HEK293 (cell line): ENCODE data around the gene TCIRG1.
A peak's percentile ranks its signal among the peaks of the same experiment; 100 is the strongest.

Experiments used
- CTCF ChIA-PET: fragments of 350-600 bp; formaldehyde crosslinking; extraction: SDS; loops from one replicate; lab custom pipeline; 2021; ENCODE audit warnings: antibody characterized with exemption; lab: Yijun Ruan, JAX
- POLR2A ChIA-PET: fragments of 300-600 bp; formaldehyde crosslinking; extraction: SDS; loops from one replicate; lab custom pipeline; 2020; ENCODE audit warnings: antibody characterized with exemption, inconsistent platforms; lab: Yijun Ruan, JAX
- H3K27ac ChIP-seq: fragments of 200-500 bp; sonication (Bioruptor generic); 2 replicates; pipeline ENCODE4 v1.5.1; 2014; ENCODE audit warnings: low read depth, low read length, control low read depth, inconsistent platforms; ENCODE audit errors: extremely low read depth
- H3K36me3 ChIP-seq, 2 experiments: fragments of 200-500 bp in 1 of 2; sonication (Bioruptor generic) in 1 of 2; 1 replicate in 1 of 2; 2 replicates in 1 of 2; pipeline ENCODE4 v1.5.1; 2014 to 2017; ENCODE audit warnings: inconsistent platforms in 2 of 2, low read length in 2 of 2; ENCODE audit not compliant: control insufficient read depth in 2 of 2, insufficient read depth in 1 of 2
- H3K4me1 ChIP-seq: fragments of 200-500 bp; sonication (Bioruptor generic); 2 replicates; pipeline ENCODE4 v1.5.1; 2014; ENCODE audit warnings: mild to moderate bottlenecking, low read length, inconsistent platforms; ENCODE audit not compliant: control insufficient read depth, insufficient read depth
- H3K4me3 ChIP-seq: 2 replicates; pipeline ENCODE4 v1.5.1; 2011; ENCODE audit warnings: low read depth, mild to moderate bottlenecking, control low read depth, low read length, moderate library complexity
- H3K9me3 ChIP-seq: fragments of 200-500 bp; sonication (Bioruptor generic); 2 replicates; pipeline ENCODE4 v1.5.1; 2014; ENCODE audit warnings: low read depth, low read length, inconsistent platforms; ENCODE audit not compliant: control insufficient read depth, insufficient read depth
- EGR2 ChIP-seq: fragments of 450-650 bp; formaldehyde crosslinking; IDR thresholded peaks from 2 replicates; pipeline ENCODE4 v1.5.1; 2016; ENCODE audit warnings: low read depth, missing biosample characterization, missing genetic modification characterization
- GLI4 ChIP-seq: fragments of 450-650 bp; formaldehyde crosslinking; IDR thresholded peaks from 2 replicates; pipeline ENCODE4 v1.5.1; 2016; ENCODE audit warnings: missing biosample characterization, missing genetic modification characterization
- GLIS1 ChIP-seq: fragments of 450-650 bp; formaldehyde crosslinking; IDR thresholded peaks from 2 replicates; pipeline ENCODE4 v1.5.1; 2016; ENCODE audit warnings: missing biosample characterization, missing genetic modification characterization
- GLIS2 ChIP-seq: fragments of 450-650 bp; formaldehyde crosslinking; IDR thresholded peaks from 2 replicates; pipeline ENCODE4 v1.5.1; 2016; ENCODE audit warnings: missing biosample characterization, missing genetic modification characterization
- HOXC10 ChIP-seq: sonication (generic); formaldehyde crosslinking; IDR thresholded peaks from 2 replicates; pipeline ENCODE4 v1.8.1; 2023; ENCODE audit warnings: mild to moderate bottlenecking, missing genetic modification reagents
- SALL2 ChIP-seq: fragments of 450-650 bp; formaldehyde crosslinking; IDR thresholded peaks from 2 replicates; pipeline ENCODE4 v1.5.0; 2017; ENCODE audit warnings: missing biosample characterization, mild to moderate bottlenecking, missing genetic modification characterization, borderline replicate concordance
- YY1 ChIP-seq: fragments of 450-650 bp; formaldehyde crosslinking; IDR thresholded peaks from 2 replicates; pipeline ENCODE4 v1.5.1; 2018; ENCODE audit warnings: missing biosample characterization, missing genetic modification characterization
- ZBTB48 ChIP-seq: fragments of 450-650 bp; formaldehyde crosslinking; IDR thresholded peaks from 2 replicates; pipeline ENCODE4 v1.5.1; 2016; ENCODE audit warnings: missing biosample characterization, missing genetic modification characterization
- ZNF114 ChIP-seq: fragments of 450-650 bp; formaldehyde crosslinking; IDR thresholded peaks from 2 replicates; pipeline ENCODE4 v1.5.0; 2017; ENCODE audit warnings: missing biosample characterization, missing genetic modification characterization
- ZNF132 ChIP-seq: fragments of 450-650 bp; formaldehyde crosslinking; IDR thresholded peaks from 2 replicates; pipeline ENCODE4 v1.5.1; 2017; ENCODE audit warnings: missing biosample characterization, missing genetic modification characterization, borderline replicate concordance
- ZNF146 ChIP-seq: fragments of 450-650 bp; formaldehyde crosslinking; IDR thresholded peaks from 2 replicates; pipeline ENCODE4 v1.5.1; 2016; ENCODE audit warnings: missing biosample characterization, missing genetic modification characterization
- ZNF16 ChIP-seq: fragments of 450-650 bp; formaldehyde crosslinking; IDR thresholded peaks from 2 replicates; pipeline ENCODE4 v1.5.1; 2016; ENCODE audit warnings: low read depth, missing biosample characterization, missing genetic modification characterization
- ZNF24 ChIP-seq: fragments of 450-650 bp; formaldehyde crosslinking; IDR thresholded peaks from 2 replicates; pipeline ENCODE4 v1.5.1; 2016; ENCODE audit warnings: missing biosample characterization, missing genetic modification characterization
- ZNF404 ChIP-seq: fragments of 450-650 bp; formaldehyde crosslinking; IDR thresholded peaks from 2 replicates; pipeline ENCODE4 v1.5.1; 2017; ENCODE audit warnings: missing biosample characterization, missing genetic modification characterization
- ZNF433 ChIP-seq: fragments of 450-650 bp; formaldehyde crosslinking; IDR thresholded peaks from 2 replicates; pipeline ENCODE4 v1.5.1; 2016; ENCODE audit warnings: missing biosample characterization, missing genetic modification characterization, low read depth
- ZNF521 ChIP-seq: fragments of 450-650 bp; formaldehyde crosslinking; IDR thresholded peaks from 2 replicates; pipeline ENCODE4 v1.5.1; 2017; ENCODE audit warnings: missing biosample characterization, mild to moderate bottlenecking, missing genetic modification characterization
- ZNF529 ChIP-seq: fragments of 450-650 bp; formaldehyde crosslinking; IDR thresholded peaks from 2 replicates; pipeline ENCODE4 v1.5.1; 2017; ENCODE audit warnings: missing genetic modification characterization, missing biosample characterization; ENCODE audit not compliant: insufficient replicate concordance
- ZNF555 ChIP-seq: fragments of 450-650 bp; formaldehyde crosslinking; conservative IDR thresholded peaks from 2 replicates; pipeline ENCODE4 v1.5.1; 2017; ENCODE audit warnings: missing biosample characterization, mild to moderate bottlenecking, missing genetic modification characterization, inconsistent platforms
- ZNF560 ChIP-seq: fragments of 450-650 bp; formaldehyde crosslinking; IDR thresholded peaks from 2 replicates; pipeline ENCODE4 v1.5.1; 2017; ENCODE audit warnings: missing biosample characterization, missing genetic modification characterization, borderline replicate concordance
- ZNF571 ChIP-seq: fragments of 450-650 bp; formaldehyde crosslinking; IDR thresholded peaks from 2 replicates; pipeline ENCODE4 v1.5.0; 2017; ENCODE audit warnings: missing biosample characterization, missing genetic modification characterization
- ZNF624 ChIP-seq: fragments of 450-650 bp; formaldehyde crosslinking; IDR thresholded peaks from 2 replicates; pipeline ENCODE4 v1.5.1; 2017; ENCODE audit warnings: missing biosample characterization, missing genetic modification characterization
- ZNF677 ChIP-seq: fragments of 450-650 bp; IDR thresholded peaks from 2 replicates; pipeline ENCODE4 v1.5.0; 2018; ENCODE audit warnings: missing biosample characterization, mild to moderate bottlenecking, missing genetic modification characterization, moderate library complexity
- ZNF785 ChIP-seq: fragments of 450-650 bp; formaldehyde crosslinking; IDR thresholded peaks from 2 replicates; pipeline ENCODE4 v1.5.1; 2016; ENCODE audit warnings: missing biosample characterization, missing genetic modification characterization
- ZNF791 ChIP-seq: fragments of 450-650 bp; formaldehyde crosslinking; IDR thresholded peaks from 2 replicates; pipeline ENCODE4 v1.5.1; 2016; ENCODE audit warnings: missing biosample characterization, missing genetic modification characterization
- ZSCAN30 ChIP-seq: fragments of 450-650 bp; IDR thresholded peaks from 2 replicates; pipeline ENCODE4 v1.5.1; 2018; ENCODE audit warnings: missing biosample characterization, mild to moderate bottlenecking, missing genetic modification characterization, moderate library complexity
- TF ChIP-seq, protein P1 (sequence below): fragments of 450-650 bp; formaldehyde crosslinking; IDR thresholded peaks from 2 replicates; pipeline ENCODE4 v1.5.1; 2017; ENCODE audit warnings: missing biosample characterization, missing genetic modification characterization
- TF ChIP-seq, protein P2 (sequence below): fragments of 450-650 bp; formaldehyde crosslinking; IDR thresholded peaks from 2 replicates; pipeline ENCODE4 v1.5.1; 2016; ENCODE audit warnings: missing biosample characterization, missing genetic modification characterization
- TF ChIP-seq, protein P3 (sequence below): fragments of 450-650 bp; formaldehyde crosslinking; IDR thresholded peaks from 2 replicates; pipeline ENCODE4; 2016; ENCODE audit warnings: missing biosample characterization, missing genetic modification characterization
- TF ChIP-seq, protein P4 (sequence below): IDR thresholded peaks from 2 replicates; pipeline ENCODE4 v1.6.1; 2011; ENCODE audit warnings: mild to moderate bottlenecking, low read depth, low read length, borderline replicate concordance

The TCIRG1 gene

DNA sequence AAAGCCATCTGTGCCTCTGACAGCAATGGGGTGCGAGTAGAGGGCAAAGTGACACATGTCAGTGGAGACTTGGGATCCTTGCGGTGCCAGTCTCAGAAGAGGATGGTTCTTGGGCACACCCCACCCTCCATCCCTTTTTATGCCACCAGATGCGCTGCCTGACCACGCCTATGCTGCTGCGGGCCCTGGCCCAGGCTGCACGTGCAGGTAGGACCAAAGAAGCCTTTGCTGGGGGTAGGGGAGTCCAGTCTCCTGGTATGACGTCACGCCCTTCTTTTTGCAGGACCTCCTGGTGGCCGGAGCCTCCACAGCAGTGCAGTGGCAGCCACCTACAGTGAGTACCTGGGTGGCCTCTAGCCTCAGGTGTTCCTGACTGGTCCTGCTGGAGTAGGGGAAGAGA is 6.8 kb upstream of the TCIRG1 start:
- H3K27ac ChIP-seq = no peak overlapping the region
- H3K4me1 ChIP-seq = 0 out of 2 replicates have a peak, but pooled peaks cover 2% of the 10 kb centered on the region
- H3K9me3 ChIP-seq = no peaks in the 10 kb centered on the region
- POLR2A ChIA-PET = no interaction called here
- TF ChIP-seq GLIS1 (tag by site-specific recombination) = peak; percentile 22; the same call in 1 of the 2 replicates
- no peak for TF ChIP-seq YY1 (tag by site-specific recombination)
- no peak overlapping the region for H3K4me3 ChIP-seq
- CTCF ChIA-PET = no interaction called here
- H3K36me3 ChIP-seq = peaks cover 0 to 42% of the 10 kb centered on the region in 2 experiments; a peak in 2 of 3 replicates

DNA sequence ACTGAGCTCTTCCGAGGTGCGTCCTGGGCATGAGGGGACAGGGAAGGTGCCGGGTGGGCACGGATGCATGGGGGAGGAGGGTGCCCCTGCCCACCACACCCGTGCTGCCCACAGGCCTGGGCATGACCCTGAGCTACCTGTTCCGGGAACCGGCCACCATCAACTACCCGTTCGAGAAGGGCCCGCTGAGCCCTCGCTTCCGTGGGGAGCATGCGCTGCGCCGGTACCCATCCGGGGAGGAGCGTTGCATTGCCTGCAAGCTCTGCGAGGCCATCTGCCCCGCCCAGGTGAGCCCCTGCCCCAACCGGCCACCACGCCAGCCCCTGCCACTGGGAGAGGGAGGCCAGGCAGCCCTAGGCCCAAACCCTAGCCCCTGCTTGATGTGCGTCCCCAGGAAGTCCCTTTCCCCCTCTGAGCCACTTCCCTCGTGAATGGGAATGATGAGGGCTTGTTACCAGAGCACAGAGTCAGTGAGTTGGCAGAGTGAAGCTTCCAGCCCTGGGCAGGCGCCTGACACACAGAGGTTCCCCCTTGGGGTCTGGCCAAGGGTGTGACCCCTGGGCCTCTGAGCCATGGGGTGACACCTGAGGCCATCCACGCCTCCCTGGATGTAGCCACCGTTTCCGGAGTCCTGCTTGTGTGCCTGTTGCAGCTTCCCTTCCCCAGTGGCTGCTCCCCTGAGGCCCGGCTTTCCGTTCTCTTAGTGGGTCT is 5.7 kb upstream of the TCIRG1 start:
- H3K36me3 ChIP-seq = peaks cover 0 to 42% of the 10 kb centered on the region in 2 experiments; a peak in 2 of 3 replicates
- no peaks in the 10 kb centered on the region for H3K9me3 ChIP-seq
- ChIA-PET CTCF (no interaction called here), POLR2A (no interaction called here)
- H3K4me1 ChIP-seq = 0 out of 2 replicates have a peak, but pooled peaks cover 2% of the 10 kb centered on the region
- H3K4me3 ChIP-seq = no peak overlapping the region
- no peak overlapping the region for H3K27ac ChIP-seq
- no peak for TF ChIP-seq ZNF16 (tag by site-specific recombination)
- no peak for TF ChIP-seq HOXC10
- TF ChIP-seq, protein P1, sequence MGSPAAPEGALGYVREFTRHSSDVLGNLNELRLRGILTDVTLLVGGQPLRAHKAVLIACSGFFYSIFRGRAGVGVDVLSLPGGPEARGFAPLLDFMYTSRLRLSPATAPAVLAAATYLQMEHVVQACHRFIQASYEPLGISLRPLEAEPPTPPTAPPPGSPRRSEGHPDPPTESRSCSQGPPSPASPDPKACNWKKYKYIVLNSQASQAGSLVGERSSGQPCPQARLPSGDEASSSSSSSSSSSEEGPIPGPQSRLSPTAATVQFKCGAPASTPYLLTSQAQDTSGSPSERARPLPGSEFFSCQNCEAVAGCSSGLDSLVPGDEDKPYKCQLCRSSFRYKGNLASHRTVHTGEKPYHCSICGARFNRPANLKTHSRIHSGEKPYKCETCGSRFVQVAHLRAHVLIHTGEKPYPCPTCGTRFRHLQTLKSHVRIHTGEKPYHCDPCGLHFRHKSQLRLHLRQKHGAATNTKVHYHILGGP = no peak
- TF ChIP-seq, protein P2, sequence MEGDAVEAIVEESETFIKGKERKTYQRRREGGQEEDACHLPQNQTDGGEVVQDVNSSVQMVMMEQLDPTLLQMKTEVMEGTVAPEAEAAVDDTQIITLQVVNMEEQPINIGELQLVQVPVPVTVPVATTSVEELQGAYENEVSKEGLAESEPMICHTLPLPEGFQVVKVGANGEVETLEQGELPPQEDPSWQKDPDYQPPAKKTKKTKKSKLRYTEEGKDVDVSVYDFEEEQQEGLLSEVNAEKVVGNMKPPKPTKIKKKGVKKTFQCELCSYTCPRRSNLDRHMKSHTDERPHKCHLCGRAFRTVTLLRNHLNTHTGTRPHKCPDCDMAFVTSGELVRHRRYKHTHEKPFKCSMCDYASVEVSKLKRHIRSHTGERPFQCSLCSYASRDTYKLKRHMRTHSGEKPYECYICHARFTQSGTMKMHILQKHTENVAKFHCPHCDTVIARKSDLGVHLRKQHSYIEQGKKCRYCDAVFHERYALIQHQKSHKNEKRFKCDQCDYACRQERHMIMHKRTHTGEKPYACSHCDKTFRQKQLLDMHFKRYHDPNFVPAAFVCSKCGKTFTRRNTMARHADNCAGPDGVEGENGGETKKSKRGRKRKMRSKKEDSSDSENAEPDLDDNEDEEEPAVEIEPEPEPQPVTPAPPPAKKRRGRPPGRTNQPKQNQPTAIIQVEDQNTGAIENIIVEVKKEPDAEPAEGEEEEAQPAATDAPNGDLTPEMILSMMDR (tag by site-specific recombination) = no peak
- no peak for TF ChIP-seq ZNF521
- no peak for TF ChIP-seq GLI4 (tag by site-specific recombination)
- no peak for TF ChIP-seq ZNF624
- TF ChIP-seq ZNF114 (tag by site-specific recombination) = no peak
- no peak for TF ChIP-seq ZNF560 (tag by site-specific recombination)
- no peak for TF ChIP-seq GLIS2 (tag by site-specific recombination)
- TF ChIP-seq ZNF791 (tag by site-specific recombination) = no peak
- TF ChIP-seq ZNF404 (tag by site-specific recombination) = no peak
- TF ChIP-seq ZNF677 (tag by site-specific recombination) = no peak
- TF ChIP-seq ZNF785 (tag by site-specific recombination) = no peak
- TF ChIP-seq ZNF433 (tag by site-specific recombination) = no peak
- TF ChIP-seq ZBTB48 (tag by site-specific recombination) = no peak
- TF ChIP-seq ZSCAN30 (tag by site-specific recombination) = no peak
- no peak for TF ChIP-seq ZNF571 (tag by site-specific recombination)

- no peak overlapping the region for H3K27ac ChIP-seq
- peaks cover 0 to 42% of the 10 kb centered on the region in 2 experiments; a peak in 2 of 3 replicates for H3K36me3 ChIP-seq
- ChIA-PET POLR2A (no interaction called here), CTCF (no interaction called here)
- H3K4me3 ChIP-seq = no peak overlapping the region
- no peaks in the 10 kb centered on the region for H3K9me3 ChIP-seq
- H3K4me1 ChIP-seq = 0 out of 2 replicates have a peak, but pooled peaks cover 2% of the 10 kb centered on the region
- TF ChIP-seq, protein P3, sequence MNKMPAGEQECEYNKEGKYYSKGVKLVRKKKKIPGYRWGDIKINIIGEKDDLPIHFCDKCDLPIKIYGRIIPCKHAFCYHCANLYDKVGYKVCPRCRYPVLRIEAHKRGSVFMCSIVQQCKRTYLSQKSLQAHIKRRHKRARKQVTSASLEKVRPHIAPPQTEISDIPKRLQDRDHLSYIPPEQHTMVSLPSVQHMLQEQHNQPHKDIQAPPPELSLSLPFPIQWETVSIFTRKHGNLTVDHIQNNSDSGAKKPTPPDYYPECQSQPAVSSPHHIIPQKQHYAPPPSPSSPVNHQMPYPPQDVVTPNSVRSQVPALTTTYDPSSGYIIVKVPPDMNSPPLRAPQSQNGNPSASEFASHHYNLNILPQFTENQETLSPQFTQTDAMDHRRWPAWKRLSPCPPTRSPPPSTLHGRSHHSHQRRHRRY (tag by site-specific recombination) = no peak
- TF ChIP-seq ZNF555 (tag by site-specific recombination) = no peak
- no peak for TF ChIP-seq SALL2
- no peak for TF ChIP-seq ZNF24 (tag by site-specific recombination)
- no peak for TF ChIP-seq ZNF132 (tag by site-specific recombination)
- TF ChIP-seq ZNF529 = no peak
- no peak for TF ChIP-seq EGR2 (tag by site-specific recombination)
- TF ChIP-seq ZNF146 (tag by site-specific recombination) = no peak
- TF ChIP-seq, protein P4, sequence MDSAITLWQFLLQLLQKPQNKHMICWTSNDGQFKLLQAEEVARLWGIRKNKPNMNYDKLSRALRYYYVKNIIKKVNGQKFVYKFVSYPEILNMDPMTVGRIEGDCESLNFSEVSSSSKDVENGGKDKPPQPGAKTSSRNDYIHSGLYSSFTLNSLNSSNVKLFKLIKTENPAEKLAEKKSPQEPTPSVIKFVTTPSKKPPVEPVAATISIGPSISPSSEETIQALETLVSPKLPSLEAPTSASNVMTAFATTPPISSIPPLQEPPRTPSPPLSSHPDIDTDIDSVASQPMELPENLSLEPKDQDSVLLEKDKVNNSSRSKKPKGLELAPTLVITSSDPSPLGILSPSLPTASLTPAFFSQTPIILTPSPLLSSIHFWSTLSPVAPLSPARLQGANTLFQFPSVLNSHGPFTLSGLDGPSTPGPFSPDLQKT = no peak
Measured at GRCh38 chr11:68033708-68034045, 5.1 kb upstream of the TCIRG1 start.
